Urinary bladder (tissue), 4 donors: Measurements from ENCODE around the gene TUB. TPM values are rescaled to one million over a fixed set of nuclear protein-coding genes. Genes with fewer than 3 reads are reported as not detected.

Experiments
- DNase-seq: peaks from one replicate; pipeline ENCODE4 v3.0.0-alpha.2; 2015; ENCODE audit errors: extremely low spot score
- H3K27ac ChIP-seq: one replicate; pipeline ENCODE4 v1.5.1; 2013; ENCODE audit warnings: low read depth, mild to moderate bottlenecking, moderate library complexity
- H3K36me3 ChIP-seq: one replicate; pipeline ENCODE4 v1.6.1; 2013; ENCODE audit warnings: mild to moderate bottlenecking, moderate library complexity; ENCODE audit not compliant: insufficient read depth
- H3K4me1 ChIP-seq: one replicate; pipeline ENCODE4 v1.6.1; 2013; ENCODE audit warnings: mild to moderate bottlenecking, moderate library complexity; ENCODE audit not compliant: insufficient read depth
- H3K4me3 ChIP-seq: one replicate; pipeline ENCODE4 v1.5.1; 2013; ENCODE audit warnings: low read depth, low read length
- WGBS: extraction: QIAGEN DNeasy Blood & Tissue Kit; methylation state at CpG from one replicate; pipeline ENCODE4 v1.1.7; 2013; 5-methylcytosine and 5-hydroxymethylcytosine counted together
- polyA plus RNA-seq: library from polyadenylated mRNA; stranded (reverse); fragments of 200-250 nt; gene quantifications from one replicate; pipeline ENCODE4 v1.2.3, GENCODE V29; 2013
- total RNA-seq: library from RNA; depleted of rRNA; stranded (reverse); fragments of >200 nt; gene quantifications from one replicate; pipeline ENCODE4 v1.2.3, GENCODE V29; 2014
- donor health status: healthy with polysubstance abuse.
- donor health status: healthy.

TUB gene
- total and polyA plus RNA-seq, 2 donors, result 11.7 to 32.2 TPM

GRCh38 chr11:8084352-8084751 is 3.3 kb downstream of the TUB start:
- no peak for DNase-seq

GRCh38 chr11:8085011-8085645 is 4.1 kb downstream of the TUB start:
- H3K4me1 ChIP-seq, result no peaks in the 10 kb centered on the region
- WGBS, result 84% methylated on average over 11 of the region's 11 CpGs
- H3K27ac ChIP-seq, result no peak overlapping the region
- H3K36me3 ChIP-seq, result no peaks in the 10 kb centered on the region
- H3K4me3 ChIP-seq, result no peak overlapping the region
- no peak for DNase-seq

More at GRCh38 chr11:8084352-8084751, 3.3 kb downstream of the TUB start:
- H3K27ac ChIP-seq, result no peak overlapping the region
- H3K4me3 ChIP-seq, result no peak overlapping the region
- WGBS, result 95% methylated on average over 6 of the region's 6 CpGs
- H3K36me3 ChIP-seq, result no peaks in the 10 kb centered on the region
- no peaks in the 10 kb centered on the region for H3K4me1 ChIP-seq

- 53% methylated on average over 8 of the region's 8 CpGs for WGBS
- no peak overlapping the region for H3K27ac ChIP-seq
- H3K4me3 ChIP-seq, result no peak overlapping the region
- no peak for DNase-seq
- no peaks in the 10 kb centered on the region for H3K4me1 ChIP-seq
- no peaks in the 10 kb centered on the region for H3K36me3 ChIP-seq
Observed at GRCh38 chr11:8086001-8086479, 5.0 kb downstream of the TUB start.

- DNase-seq, result no peak
- WGBS, result 87% methylated on average over 7 of the region's 7 CpGs
- Histone ChIP-seq H3K36me3 (no peaks in the 10 kb centered on the region), H3K4me1 (no peaks in the 10 kb centered on the region), H3K27ac (no peak overlapping the region), H3K4me3 (no peak overlapping the region)
Observed at GRCh38 chr11:8086571-8086970, 5.6 kb downstream of the TUB start.

GRCh38 chr11:8087185-8087584 is 6.2 kb downstream of the TUB start:
- Histone ChIP-seq H3K36me3 (no peaks in the 10 kb centered on the region), H3K4me3 (no peak overlapping the region), H3K4me1 (no peaks in the 10 kb centered on the region), H3K27ac (no peak overlapping the region)
- no peak for DNase-seq
- WGBS, result 89% methylated on average over 4 of the region's 4 CpGs

GRCh38 chr11:8087756-8088155 is 6.7 kb downstream of the TUB start:
- Histone ChIP-seq H3K36me3 (no peaks in the 10 kb centered on the region), H3K4me3 (no peak overlapping the region), H3K27ac (no peak overlapping the region), H3K4me1 (no peaks in the 10 kb centered on the region)
- 82% methylated on average over 3 of the region's 3 CpGs for WGBS
- no peak for DNase-seq

GRCh38 chr11:8089791-8090510 is 8.9 kb downstream of the TUB start:
- Histone ChIP-seq H3K4me1 (no peaks in the 10 kb centered on the region), H3K4me3 (no peak overlapping the region), H3K36me3 (no peaks in the 10 kb centered on the region), H3K27ac (no peak overlapping the region)
- WGBS, result 89% methylated on average over 17 of the region's 17 CpGs
- DNase-seq, result no peak

- WGBS, result 51% methylated on average over 5 of the region's 5 CpGs
- Histone ChIP-seq H3K36me3 (no peaks in the 10 kb centered on the region), H3K4me3 (no peak overlapping the region), H3K27ac (no peak overlapping the region), H3K4me1 (no peaks in the 10 kb centered on the region)
- DNase-seq, result no peak
Observed at GRCh38 chr11:8090756-8091155, 9.7 kb downstream of the TUB start.

- Histone ChIP-seq H3K27ac (no peak overlapping the region), H3K4me1 (no peaks in the 10 kb centered on the region), H3K4me3 (no peak overlapping the region), H3K36me3 (no peaks in the 10 kb centered on the region)
- DNase-seq, result no peak
- WGBS, result 91% methylated on average over 5 of the region's 5 CpGs
Observed at GRCh38 chr11:8091721-8092120, 10.7 kb downstream of the TUB start.

GRCh38 chr11:8092587-8093424 is 11.8 kb downstream of the TUB start:
- no peak overlapping the region for H3K4me3 ChIP-seq
- H3K4me1 ChIP-seq, result no peaks in the 10 kb centered on the region
- DNase-seq, result no peak
- 41% methylated on average over 11 of the region's 11 CpGs for WGBS
- no peaks in the 10 kb centered on the region for H3K36me3 ChIP-seq
- H3K27ac ChIP-seq, result no peak overlapping the region

- WGBS, result 94% methylated on average over 9 of the region's 9 CpGs
Observed at GRCh38 chr11:8093931-8094575, 13.0 kb downstream of the TUB start.

GRCh38 chr11:8094656-8095055 is 13.6 kb downstream of the TUB start:
- H3K27ac ChIP-seq, result no peak overlapping the region
- no peak for DNase-seq
- H3K4me1 ChIP-seq, result no peaks in the 10 kb centered on the region
- H3K4me3 ChIP-seq, result no peak overlapping the region
- WGBS, result 92% methylated on average over 11 of the region's 11 CpGs
- H3K36me3 ChIP-seq, result no peaks in the 10 kb centered on the region

More at GRCh38 chr11:8093931-8094575, 13.0 kb downstream of the TUB start:
- H3K4me1 ChIP-seq, result no peaks in the 10 kb centered on the region
- no peak for DNase-seq
- no peak overlapping the region for H3K4me3 ChIP-seq
- no peaks in the 10 kb centered on the region for H3K36me3 ChIP-seq
- H3K27ac ChIP-seq, result no peak overlapping the region

GRCh38 chr11:8095371-8095770 is 14.4 kb downstream of the TUB start:
- H3K4me1 ChIP-seq, result no peaks in the 10 kb centered on the region
- WGBS, result 57% methylated on average over 12 of the region's 12 CpGs
- no peak for DNase-seq
- H3K36me3 ChIP-seq, result no peaks in the 10 kb centered on the region
- no peak overlapping the region for H3K27ac ChIP-seq
- H3K4me3 ChIP-seq, result no peak overlapping the region
